ENCODE data around the gene TMEM150C.

- TF ChIP-seq NFYB (CRISPR knock-in tag; conservative IDR thresholded peaks at IDR 0.05; ENCODE audit: low read depth) = no peak
- no peak for TF ChIP-seq CTCF (IDR thresholded peaks at IDR 0.05)
- TF ChIP-seq CREB1 (CRISPR knock-in tag; IDR thresholded peaks at IDR 0.05) = no peak
- TF ChIP-seq FOXJ3 (CRISPR knock-in tag; IDR thresholded peaks at IDR 0.05; ENCODE audit: borderline replicate concordance) = no peak
- no peak for TF ChIP-seq MAX (CRISPR knock-in tag; IDR thresholded peaks at IDR 0.05)
- TF ChIP-seq MLX (CRISPR knock-in tag; IDR thresholded peaks at IDR 0.05) = no peak
These were observed 72.7 kb downstream of the TMEM150C start for GRCh38 chr4:82489076-82489475.

All from WTC11 (cell line).